Right lobe of liver (tissue), 6 donors: Measurements from ENCODE around the gene CIB2. TPM values are rescaled to one million over a fixed set of nuclear protein-coding genes. Genes with fewer than 3 reads are reported as not detected.
A peak's percentile ranks its signal among the peaks of the same experiment; 100 is the strongest.

Source experiments
- ATAC-seq, 4 donors: fragments of 200-7000 bp; cut with Tn5 transposase; one replicate each; pipeline ENCODE4 v1.9.1; 2020; ENCODE audit warnings: mild to moderate bottlenecking in 4 of 4, moderate library complexity in 4 of 4
- DNase-seq, 3 donors: peaks; one replicate each; pipeline ENCODE4 v3.0.0-alpha.2; 2020
- H3K27ac ChIP-seq, 3 donors: fragments of 200-600 bp; one replicate each; pipeline ENCODE4 v1.8.0; 2022
- H3K27me3 ChIP-seq, 2 donors: fragments of 200-600 bp; one replicate each; pipeline ENCODE4 v1.8.0; 2022
- H3K36me3 ChIP-seq, 4 donors: fragments of 200-600 bp; sonication (generic) in 1 of 4; one replicate each; pipeline versions ENCODE4 v1.5.1 to v1.8.0; 2017 to 2022; ENCODE audit warnings: control low read depth in 1 of 4
- H3K4me1 ChIP-seq, 4 donors: fragments of 200-600 bp; sonication (generic) in 1 of 4; one replicate each; pipeline versions ENCODE4 v1.5.1 to v1.8.0; 2017 to 2022; ENCODE audit warnings: control low read depth in 1 of 4
- H3K4me3 ChIP-seq, 3 donors: fragments of 200-600 bp; one replicate each; pipeline ENCODE4 v1.8.0; 2022
- H3K9me3 ChIP-seq, 4 donors: fragments of 200-600 bp; sonication (generic) in 1 of 4; one replicate each; pipeline versions ENCODE4 v1.5.1 to v1.8.0; 2017 to 2022; ENCODE audit warnings: control low read depth in 1 of 4
- CTCF ChIP-seq, 4 donors: fragments of 200-600 bp in 3 of 4; fragments of 450-650 bp in 1 of 4; IDR thresholded peaks; one replicate each; pipeline versions ENCODE4 v1.5.1 to v1.8.0; 2016 to 2022; ENCODE audit warnings: antibody characterized with exemption in 4 of 4, mild to moderate bottlenecking in 2 of 4
- POLR2A ChIP-seq: fragments of 450-650 bp; IDR thresholded peaks from one replicate; pipeline ENCODE4 v1.6.1; 2017; ENCODE audit warnings: antibody characterized with exemption, mild to moderate bottlenecking
- WGBS: methylation state at CpG from one replicate; pipeline ENCODE4 v1.1.6; 2018; ENCODE audit warnings: low coverage, low lambda C conversion rate; ENCODE audit not compliant: insufficient coverage; ENCODE audit errors: missing lambda C conversion rate; 5-methylcytosine and 5-hydroxymethylcytosine counted together
- intact Hi-C, 2 donors: fragments of 100-400 bp; cut with DNase I; formaldehyde crosslinking; loops; one replicate each; pipeline versions ENCODE4 v1.11.2 to v1.14.1; 2022
- total RNA-seq, 6 experiments: library from RNA; depleted of rRNA in 2 of 6; stranded (reverse); fragments of >200 nt in 2 of 6; fragmentation: NEBNext Ultra II Directional in 3 of 6; extraction: Animal tissue kit (Norgen Biotek cat#: 25700) in 3 of 6; gene quantifications; one replicate each; pipeline versions ENCODE4 v1.1.0 to v1.2.4, GENCODE V29; 2016 to 2023
- donor health status: DM: no; HTN: yes; CAD: no.
- donor health status: DM: no; HTN: no; CAD: no.
- donor health status: DM: no; HTN: no; CAD: no.
- donor health status: DM: no; HTN: yes; CAD: no.
- donor health status: DM: no; HTN: yes; CAD: no.

CIB2 gene
- total RNA-seq, 6 experiments from 2014 or later, result 0.22 to 1.3 (median 0.74) TPM; not detected in 1

GRCh38 chr15:78084449-78084750 is 46.8 kb downstream of the CIB2 start:
- TF ChIP-seq CTCF (IDR thresholded peaks at IDR 0.05), result no peak
- no peak for TF ChIP-seq POLR2A
- H3K27me3 ChIP-seq, result no peaks in the 10 kb centered on the region
- ATAC-seq (peak in 3 of 4 donors; percentile 11 to 20 (median 14)), DNase-seq (no peak)
- H3K9me3 ChIP-seq, result no peaks in the 10 kb centered on the region
- WGBS, result 100% methylated on average over 1 of the region's 5 CpGs
- intact Hi-C loops, result no loop called here
- no peak overlapping the region for H3K27ac ChIP-seq
- H3K4me1 ChIP-seq, result peaks cover 0 to 13% (median 3%) of the 10 kb centered on the region in 4 donors
- no peak overlapping the region for H3K4me3 ChIP-seq
- H3K36me3 ChIP-seq, result no peaks in the 10 kb centered on the region

GRCh38 chr15:78083687-78084448 is 47.4 kb downstream of the CIB2 start:
- no CpG with 5 or more reads among the region's 6 CpGs for WGBS
- Histone ChIP-seq H3K36me3 (no peaks in the 10 kb centered on the region), H3K4me1 (peaks cover 0 to 8% (median 3%) of the 10 kb centered on the region in 4 donors), H3K27ac (no peak overlapping the region), H3K4me3 (no peak overlapping the region), H3K9me3 (no peaks in the 10 kb centered on the region), H3K27me3 (no peaks in the 10 kb centered on the region)
- ATAC-seq (peak in 1 of 4 donors; percentile 3), DNase-seq (no peak)
- no peak for TF ChIP-seq CTCF (IDR thresholded peaks at IDR 0.05)
- intact Hi-C loops, result no loop called here

GRCh38 chr15:78083186-78083585 is 48.1 kb downstream of the CIB2 start:
- no peak for TF ChIP-seq CTCF (IDR thresholded peaks at IDR 0.05)
- no peak overlapping the region for H3K27ac ChIP-seq
- intact Hi-C loops, result no loop called here

GRCh38 chr15:78082743-78083110 is 48.5 kb downstream of the CIB2 start:
- Histone ChIP-seq H3K4me3 (no peak overlapping the region), H3K27ac (no peak overlapping the region), H3K27me3 (no peaks in the 10 kb centered on the region), H3K9me3 (no peaks in the 10 kb centered on the region), H3K4me1 (peaks cover 0 to 5% (median 0%) of the 10 kb centered on the region in 4 donors), H3K36me3 (no peaks in the 10 kb centered on the region)
- no peak for TF ChIP-seq CTCF (IDR thresholded peaks at IDR 0.05)
- no peak for TF ChIP-seq POLR2A
- ATAC-seq (peak in 1 of 4 donors; percentile 3), DNase-seq (no peak)
- intact Hi-C loops, result no loop called here
- no CpG with 5 or more reads among the region's 1 CpG for whole genome bisulfite sequencing

More at GRCh38 chr15:78083186-78083585, 48.1 kb downstream of the CIB2 start:
- Histone ChIP-seq H3K9me3 (no peaks in the 10 kb centered on the region), H3K27me3 (no peaks in the 10 kb centered on the region), H3K4me3 (no peak overlapping the region), H3K36me3 (no peaks in the 10 kb centered on the region), H3K4me1 (peaks cover 0 to 2% (median 0%) of the 10 kb centered on the region in 4 donors)
- ATAC-seq (no peak), DNase-seq (no peak)
- WGBS, result 88% methylated on average over 4 of the region's 4 CpGs
